Measurements from ENCODE around the gene UPF1.

GRCh38 chr19:18840288-18841267, 8.8 kb downstream of the UPF1 start:
- TF ChIP-seq CTCF (IDR thresholded peaks at IDR 0.05) (no peak), POLR2A (IDR thresholded peaks at IDR 0.05) (no peak), POLR2AphosphoS5 (IDR thresholded peaks at IDR 0.05) (no peak)
